ENCODE results near the gene LRCH3.

LRCH3 gene

GRCh38 chr3:197752107-197752506, 38.9 kb upstream of the LRCH3 start:
- Histone ChIP-seq H4K20me1 (ENCODE audit: insufficient read depth, low read length) (peaks cover 18% of the 10 kb centered on the region), H3K27ac (ENCODE audit: low read length) (no peak overlapping the region), H3K27me3 (ENCODE audit: insufficient read depth, low read length, poor library complexity) (peaks cover 16% of the 10 kb centered on the region)

GRCh38 chr3:197753263-197753662, 37.8 kb upstream of the LRCH3 start:
- Histone ChIP-seq H3K9ac (ENCODE audit: low read depth, low read length) (no peak overlapping the region), H3K79me2 (ENCODE audit: insufficient read depth, low read length) (peaks cover 41% of the 10 kb centered on the region), H3K9me3 (ENCODE audit: insufficient read depth, low read length, severe bottlenecking) (no peaks in the 10 kb centered on the region), H3K36me3 (ENCODE audit: insufficient read depth, low read length) (peaks cover 4% of the 10 kb centered on the region), H3K4me1 (ENCODE audit: insufficient read depth, low read length) (peaks cover 33% of the 10 kb centered on the region), H4K20me1 (ENCODE audit: insufficient read depth, low read length) (peaks cover 18% of the 10 kb centered on the region), H2AFZ (ENCODE audit: low read depth, low read length) (no peak overlapping the region), H3K27ac (ENCODE audit: low read length) (no peak overlapping the region), H3K4me2 (ENCODE audit: insufficient read depth, low read length) (no peak overlapping the region), H3K27me3 (ENCODE audit: insufficient read depth, low read length, poor library complexity) (peaks cover 16% of the 10 kb centered on the region), H3K4me3 (ENCODE audit: low read depth in 1 of 2, low read length in 2 of 2) (no peak overlapping the region)
- no peak for ATAC-seq (ENCODE audit: insufficient read depth, low read depth)
- TF ChIP-seq EZH2 (IDR thresholded peaks at IDR 0.05; ENCODE audit: borderline replicate concordance, low read depth, low read length, severe bottlenecking) (no peak), CTCF (IDR thresholded peaks at IDR 0.05; ENCODE audit: borderline replicate concordance, extremely low read depth, low read length, poor library complexity, severe bottlenecking) (no peak)
- DNase-seq, result no peak

More at GRCh38 chr3:197752107-197752506, 38.9 kb upstream of the LRCH3 start:
- H2AFZ ChIP-seq (ENCODE audit: low read depth, low read length), result no peak overlapping the region
- no peak for ATAC-seq (ENCODE audit: insufficient read depth, low read depth)
- DNase-seq, result no peak
- H3K9me3 ChIP-seq (ENCODE audit: insufficient read depth, low read length, severe bottlenecking), result no peaks in the 10 kb centered on the region
- peak overlapping the region; percentile 74; the same call in 1 of the 2 replicates for H3K9ac ChIP-seq (ENCODE audit: low read depth, low read length)
- peak overlapping the region in 1 of 2 experiments; percentile 80; a peak in 3 of 4 replicates for H3K4me3 ChIP-seq (ENCODE audit: low read depth in 1 of 2, low read length in 2 of 2)
- H3K79me2 ChIP-seq (ENCODE audit: insufficient read depth, low read length), result peaks cover 38% of the 10 kb centered on the region
- TF ChIP-seq CTCF (IDR thresholded peaks at IDR 0.05; ENCODE audit: borderline replicate concordance, extremely low read depth, low read length, poor library complexity, severe bottlenecking) (no peak), EZH2 (IDR thresholded peaks at IDR 0.05; ENCODE audit: borderline replicate concordance, low read depth, low read length, severe bottlenecking) (no peak)
- no peaks in the 10 kb centered on the region; the same call in 1 of the 2 replicates for H3K36me3 ChIP-seq (ENCODE audit: insufficient read depth, low read length)
- H3K4me2 ChIP-seq (ENCODE audit: insufficient read depth, low read length), result peak overlapping the region; percentile 94
- peaks cover 33% of the 10 kb centered on the region for H3K4me1 ChIP-seq (ENCODE audit: insufficient read depth, low read length)

GRCh38 chr3:197756704-197757103, 34.4 kb upstream of the LRCH3 start:
- Histone ChIP-seq H3K9me3 (ENCODE audit: insufficient read depth, low read length, severe bottlenecking) (no peaks in the 10 kb centered on the region), H3K27me3 (ENCODE audit: insufficient read depth, low read length, poor library complexity) (no peaks in the 10 kb centered on the region), H3K79me2 (ENCODE audit: insufficient read depth, low read length) (peaks cover 41% of the 10 kb centered on the region), H3K27ac (ENCODE audit: low read length) (no peak overlapping the region), H3K4me2 (ENCODE audit: insufficient read depth, low read length) (no peak overlapping the region), H3K36me3 (ENCODE audit: insufficient read depth, low read length) (peaks cover 32% of the 10 kb centered on the region), H3K4me1 (ENCODE audit: insufficient read depth, low read length) (peaks cover 13% of the 10 kb centered on the region), H3K4me3 (ENCODE audit: low read depth in 1 of 2, low read length in 2 of 2) (no peak overlapping the region), H4K20me1 (ENCODE audit: insufficient read depth, low read length) (peaks cover 17% of the 10 kb centered on the region), H2AFZ (ENCODE audit: low read depth, low read length) (no peak overlapping the region), H3K9ac (ENCODE audit: low read depth, low read length) (no peak overlapping the region)
- TF ChIP-seq EZH2 (IDR thresholded peaks at IDR 0.05; ENCODE audit: borderline replicate concordance, low read depth, low read length, severe bottlenecking), result no peak
- no peak for TF ChIP-seq CTCF (IDR thresholded peaks at IDR 0.05; ENCODE audit: borderline replicate concordance, extremely low read depth, low read length, poor library complexity, severe bottlenecking)
- DNase-seq (no peak), ATAC-seq (ENCODE audit: insufficient read depth, low read depth) (no peak)
